ENCODE data around the gene PPM1D.

The PPM1D gene

GRCh38 chr17:60675997-60676396, 76.0 kb downstream of the PPM1D start:
- no peak for DNase-seq

GRCh38 chr17:60676758-60677307, 76.8 kb downstream of the PPM1D start:
- DNase-seq: no peak

GRCh38 chr17:60677308-60678117, 77.5 kb downstream of the PPM1D start, which contains the start of gene BCAS3:
Gene BCAS3 (plus strand): TSS chr17:60677851.
- peak; percentile 99 for DNase-seq

- DNase-seq: no peak
These were observed 78.1 kb downstream of the PPM1D start for GRCh38 chr17:60678118-60678444.

- no peak for DNase-seq
These were observed 79.3 kb downstream of the PPM1D start for GRCh38 chr17:60679287-60679686.

- DNase-seq: no peak
These were observed 80.8 kb downstream of the PPM1D start for GRCh38 chr17:60680754-60681153.

GRCh38 chr17:60685437-60685836, 85.4 kb downstream of the PPM1D start:
- DNase-seq: no peak

- DNase-seq: no peak
These were observed 96.0 kb downstream of the PPM1D start for GRCh38 chr17:60695960-60696359.

GRCh38 chr17:60699090-60699489, 99.1 kb downstream of the PPM1D start:
- no peak for DNase-seq

- DNase-seq: no peak
These were observed 104.2 kb downstream of the PPM1D start for GRCh38 chr17:60704170-60704569.

- DNase-seq: no peak
These were observed 112.7 kb downstream of the PPM1D start for GRCh38 chr17:60712675-60713074.

GRCh38 chr17:60713608-60714007, 113.6 kb downstream of the PPM1D start:
- DNase-seq: no peak
